ENCODE data around the gene TMEM196.

GRCh38 chr7:19783541-19783940, 10.1 kb upstream of the TMEM196 start:
- TF ChIP-seq CTCF (IDR thresholded peaks at IDR 0.05; ENCODE audit: insufficient read depth, low read length) (no peak), POLR2AphosphoS5 (IDR thresholded peaks at IDR 0.05; ENCODE audit: low read depth) (no peak), REST (IDR thresholded peaks at IDR 0.05; ENCODE audit: insufficient replicate concordance, low read depth) (no peak), GABPA (IDR thresholded peaks at IDR 0.05; ENCODE audit: low read depth) (no peak)
